Central memory CD8-positive, alpha-beta T cell (primary cell): ENCODE data around the gene MAN2A1.
"Not testable (repeated sequence)": the region's sequence is repeated elsewhere in the genome, so short reads cannot be mapped to it uniquely, and the experiment has no call there.

Source experiments
- ATAC-seq: fragments of 150-1000 bp; cut with Tn5 transposase; replicated peaks from 2 replicates; pipeline ENCODE4 v1.10.0; 2022; ENCODE audit warnings: mild to moderate bottlenecking, moderate FRiP score, moderate number of reproducible peaks; ENCODE audit not compliant: poor library complexity, severe bottlenecking; ENCODE audit errors: extremely low read depth
- DNase-seq, 2 donors: peaks; one replicate each; pipeline ENCODE4 v3.0.0; 2021; ENCODE audit warnings: low spot score in 2 of 2
- H3K27ac Mint-ChIP-seq: one replicate; pipeline ENCODE4 v1.8.0; 2022; ENCODE audit warnings: low read depth, mild to moderate bottlenecking, moderate library complexity, mixed read lengths
- H3K27me3 Mint-ChIP-seq: one replicate; pipeline ENCODE4 v1.8.0; 2022; ENCODE audit warnings: mixed read lengths
- H3K36me3 Mint-ChIP-seq: one replicate; pipeline ENCODE4 v1.8.0; 2022; ENCODE audit warnings: mild to moderate bottlenecking, moderate library complexity, mixed read lengths; ENCODE audit not compliant: insufficient read depth
- H3K4me1 Mint-ChIP-seq: one replicate; pipeline ENCODE4 v1.8.0; 2022; ENCODE audit warnings: mixed read lengths
- H3K4me3 Mint-ChIP-seq: one replicate; pipeline ENCODE4 v1.8.0; 2022; ENCODE audit warnings: mild to moderate bottlenecking, moderate library complexity, mixed read lengths
- H3K9me3 Mint-ChIP-seq: one replicate; pipeline ENCODE4 v1.8.0; 2022; ENCODE audit warnings: mixed read lengths

Gene MAN2A1

GRCh38 chr5:109753279-109753678 lies 63.6 kb downstream of the MAN2A1 start:
- H3K4me1 Mint-ChIP-seq = peaks cover 41% of the 10 kb centered on the region
- no peak overlapping the region for H3K27ac Mint-ChIP-seq
- H3K27me3 Mint-ChIP-seq = no peaks in the 10 kb centered on the region
- no peaks in the 10 kb centered on the region for H3K9me3 Mint-ChIP-seq
- no peak overlapping the region for H3K4me3 Mint-ChIP-seq
- peaks cover 9% of the 10 kb centered on the region for H3K36me3 Mint-ChIP-seq
- ATAC-seq (no peak), DNase-seq (no peak)

- H3K4me1 Mint-ChIP-seq = peaks cover 44% of the 10 kb centered on the region
- no peaks in the 10 kb centered on the region for H3K27me3 Mint-ChIP-seq
- ATAC-seq (no peak), DNase-seq (no peak)
- H3K9me3 Mint-ChIP-seq = no peaks in the 10 kb centered on the region
- peaks cover 9% of the 10 kb centered on the region for H3K36me3 Mint-ChIP-seq
- H3K4me3 Mint-ChIP-seq = no peak overlapping the region
- H3K27ac Mint-ChIP-seq = no peak overlapping the region
Observed at GRCh38 chr5:109754319-109754718, 64.6 kb downstream of the MAN2A1 start.

DNA sequence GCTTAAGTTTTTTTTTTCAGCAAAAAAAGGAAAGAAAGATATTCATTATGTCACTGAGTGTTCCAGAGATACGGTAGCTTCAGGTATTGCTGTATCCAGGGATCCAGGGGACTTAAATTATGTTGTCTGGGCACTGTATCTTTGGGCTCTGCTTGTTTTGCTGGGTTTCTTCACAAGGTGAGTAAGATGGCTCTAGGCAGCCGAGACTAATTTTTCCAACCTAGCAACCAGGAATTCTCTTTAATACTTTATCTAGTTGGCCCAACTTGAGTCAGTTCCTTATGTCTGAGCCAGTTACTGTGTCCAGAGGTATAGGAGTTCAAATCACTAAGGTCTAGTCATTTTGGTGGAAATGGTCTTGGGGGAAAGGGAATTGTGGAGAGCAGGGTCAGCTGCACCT lies 66.0 kb downstream of the MAN2A1 start:
- Mint-ChIP-seq H3K4me3 (no peak overlapping the region), H3K27me3 (no peaks in the 10 kb centered on the region), H3K4me1 (peaks cover 51% of the 10 kb centered on the region), H3K27ac (peak overlapping the region; percentile 43), H3K36me3 (peaks cover 10% of the 10 kb centered on the region), H3K9me3 (peaks cover 10% of the 10 kb centered on the region)
- no peak for DNase-seq
- ATAC-seq = no peak

GRCh38 chr5:109756543-109757185 lies 66.9 kb downstream of the MAN2A1 start:
- Mint-ChIP-seq H3K27ac (no peak overlapping the region), H3K36me3 (peaks cover 11% of the 10 kb centered on the region)

GRCh38 chr5:109757490-109757889 lies 67.8 kb downstream of the MAN2A1 start:
- ATAC-seq (no peak), DNase-seq (no peak)
- Mint-ChIP-seq H3K36me3 (peaks cover 14% of the 10 kb centered on the region), H3K27ac (peak overlapping the region; percentile 11), H3K4me3 (no peak overlapping the region), H3K4me1 (peaks cover 41% of the 10 kb centered on the region), H3K27me3 (no peaks in the 10 kb centered on the region), H3K9me3 (peaks cover 10% of the 10 kb centered on the region)

More at GRCh38 chr5:109756543-109757185, 66.9 kb downstream of the MAN2A1 start:
- H3K27me3 Mint-ChIP-seq = no peaks in the 10 kb centered on the region
- no peak for DNase-seq
- H3K4me3 Mint-ChIP-seq = no peak overlapping the region
- H3K4me1 Mint-ChIP-seq = peaks cover 45% of the 10 kb centered on the region
- ATAC-seq = no peak
- H3K9me3 Mint-ChIP-seq = peaks cover 10% of the 10 kb centered on the region

DNA sequence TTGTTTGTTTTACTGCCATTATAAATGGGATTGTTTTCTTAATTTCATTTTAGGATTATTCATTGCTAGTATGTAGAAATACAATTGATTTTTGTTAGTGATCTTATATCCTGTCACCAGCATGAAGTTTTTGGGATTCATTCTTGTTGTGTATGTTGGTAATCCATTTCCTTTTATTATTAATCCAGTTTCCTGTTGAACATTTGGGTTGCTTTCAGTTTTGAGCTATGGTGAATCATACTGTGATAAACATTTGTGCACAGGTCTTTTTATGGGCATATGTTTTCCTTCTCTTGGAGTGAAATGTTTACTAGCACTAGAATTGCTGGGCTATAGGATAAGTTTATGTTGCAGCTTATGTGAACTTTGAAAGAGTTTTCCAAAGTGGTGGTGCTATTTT lies 69.6 kb downstream of the MAN2A1 start:
- H3K36me3 Mint-ChIP-seq = peaks cover 13% of the 10 kb centered on the region
- no peak for DNase-seq
- peaks cover 38% of the 10 kb centered on the region for H3K4me1 Mint-ChIP-seq
- no peaks in the 10 kb centered on the region for H3K27me3 Mint-ChIP-seq
- H3K9me3 Mint-ChIP-seq = peaks cover 10% of the 10 kb centered on the region
- no peak for ATAC-seq
- no peak overlapping the region for H3K4me3 Mint-ChIP-seq
- peak overlapping the region; percentile 19 for H3K27ac Mint-ChIP-seq

GRCh38 chr5:109760130-109760529 lies 70.4 kb downstream of the MAN2A1 start:
- H3K4me3 Mint-ChIP-seq, H3K9me3 Mint-ChIP-seq, DNase-seq, H3K27me3 Mint-ChIP-seq, H3K27ac Mint-ChIP-seq, ATAC-seq: not testable (repeated sequence)
- Mint-ChIP-seq H3K4me1 (peaks cover 41% of the 10 kb centered on the region), H3K36me3 (peaks cover 12% of the 10 kb centered on the region)

DNA sequence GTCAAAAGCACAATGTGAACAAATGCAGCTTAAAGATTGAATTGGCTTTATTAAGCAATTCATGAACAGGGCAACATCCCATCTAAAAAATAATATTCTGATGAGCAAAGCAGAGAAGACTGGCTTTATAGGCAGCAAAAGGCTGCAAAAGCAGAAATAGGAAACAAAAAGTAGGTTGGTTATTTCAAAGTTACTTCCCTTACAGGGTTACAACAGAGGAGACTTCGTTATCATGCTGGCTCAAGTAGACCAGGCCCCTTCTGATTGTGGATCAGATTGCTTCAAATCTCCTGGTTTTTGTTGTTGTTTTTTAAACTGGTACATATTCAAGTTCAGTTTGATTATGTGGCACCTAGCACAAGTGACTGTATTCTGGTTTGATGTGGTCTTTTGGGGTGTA lies 73.1 kb downstream of the MAN2A1 start:
- ATAC-seq = no peak
- Mint-ChIP-seq H3K4me1 (peaks cover 49% of the 10 kb centered on the region), H3K36me3 (peaks cover 9% of the 10 kb centered on the region)

DNA sequence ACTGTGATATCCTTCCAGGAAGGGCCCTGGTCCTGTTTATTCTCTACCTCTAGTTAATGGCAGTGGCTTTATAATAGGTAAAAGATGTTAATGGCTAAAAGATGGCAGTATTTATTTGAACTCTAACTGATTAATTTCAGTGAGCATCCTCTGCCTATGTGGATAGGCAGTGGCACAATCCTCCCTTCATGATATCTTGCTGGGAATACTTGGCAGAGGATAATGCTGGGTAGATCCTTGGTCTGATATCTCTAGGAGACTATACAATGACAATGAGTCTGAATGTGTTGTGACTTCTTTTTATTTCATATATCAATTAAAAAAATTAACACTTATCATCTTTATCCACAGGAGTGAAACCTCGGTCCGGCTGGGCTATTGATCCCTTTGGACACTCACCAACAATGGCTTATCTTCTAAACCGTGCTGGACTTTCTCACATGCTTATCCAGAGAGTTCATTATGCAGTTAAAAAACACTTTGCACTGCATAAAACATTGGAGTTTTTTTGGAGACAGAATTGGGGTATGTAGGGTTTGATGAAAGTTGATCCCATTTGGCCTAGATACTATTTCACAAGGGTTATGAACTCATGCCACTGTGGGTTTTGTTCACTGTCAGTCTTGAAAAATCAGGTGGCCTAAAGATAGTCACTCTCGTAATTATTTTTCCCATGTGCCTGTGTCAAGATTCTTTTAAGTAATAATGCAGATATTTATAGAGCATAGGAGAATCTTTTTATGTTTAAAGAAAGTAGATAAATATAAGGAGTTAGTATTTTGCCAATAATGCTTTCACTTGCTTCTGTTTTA lies 77.7 kb downstream of the MAN2A1 start:
- no peak for ATAC-seq
- peaks cover 22% of the 10 kb centered on the region for H3K36me3 Mint-ChIP-seq
- no peak overlapping the region for H3K27ac Mint-ChIP-seq

More for the DNA sequence above, 73.1 kb downstream of the MAN2A1 start:
- Mint-ChIP-seq H3K27ac (no peak overlapping the region), H3K27me3 (no peaks in the 10 kb centered on the region), H3K9me3 (peaks cover 10% of the 10 kb centered on the region), H3K4me3 (no peak overlapping the region)
- DNase-seq = no peak

DNA sequence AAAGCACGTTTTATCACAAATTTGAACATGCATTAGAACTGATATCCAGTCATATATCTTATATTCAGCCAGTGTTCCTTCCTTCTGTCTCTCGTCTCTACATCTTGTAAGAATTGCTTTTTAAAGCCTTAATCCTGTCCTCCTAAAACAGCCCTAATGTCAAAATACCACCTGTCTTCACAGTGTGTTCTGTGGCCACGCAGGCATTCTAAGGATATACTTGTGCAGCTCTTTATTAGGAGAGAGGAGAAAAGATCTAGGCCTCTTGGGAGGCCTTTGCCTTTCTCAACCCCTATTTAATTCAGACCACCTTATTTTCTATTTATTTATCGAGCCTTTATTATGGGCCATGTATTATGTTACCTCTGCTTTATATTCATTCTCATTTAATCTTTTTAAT lies 78.3 kb downstream of the MAN2A1 start:
- ATAC-seq (no peak), DNase-seq (no peak)
- Mint-ChIP-seq H3K4me1 (peaks cover 25% of the 10 kb centered on the region), H3K27ac (no peak overlapping the region), H3K9me3 (no peaks in the 10 kb centered on the region), H3K36me3 (peaks cover 21% of the 10 kb centered on the region), H3K27me3 (no peaks in the 10 kb centered on the region), H3K4me3 (no peak overlapping the region)

More for the DNA sequence above, 77.7 kb downstream of the MAN2A1 start:
- no peak overlapping the region for H3K4me3 Mint-ChIP-seq
- peaks cover 31% of the 10 kb centered on the region for H3K4me1 Mint-ChIP-seq
- no peaks in the 10 kb centered on the region for H3K9me3 Mint-ChIP-seq
- H3K27me3 Mint-ChIP-seq = no peaks in the 10 kb centered on the region
- DNase-seq = no peak

- Mint-ChIP-seq H3K36me3 (peaks cover 21% of the 10 kb centered on the region), H3K9me3 (no peaks in the 10 kb centered on the region), H3K27ac (no peak overlapping the region), H3K4me1 (peaks cover 25% of the 10 kb centered on the region), H3K4me3 (no peak overlapping the region), H3K27me3 (no peaks in the 10 kb centered on the region)
- ATAC-seq (no peak), DNase-seq (no peak)
Observed at GRCh38 chr5:109769597-109770291, 80.0 kb downstream of the MAN2A1 start.

GRCh38 chr5:109775130-109775529 lies 85.4 kb downstream of the MAN2A1 start:
- ATAC-seq = no peak
- H3K36me3 Mint-ChIP-seq = peaks cover 25% of the 10 kb centered on the region

More at GRCh38 chr5:109775130-109775529, 85.4 kb downstream of the MAN2A1 start:
- Mint-ChIP-seq H3K9me3 (no peaks in the 10 kb centered on the region), H3K4me1 (peaks cover 5% of the 10 kb centered on the region), H3K27me3 (no peaks in the 10 kb centered on the region), H3K4me3 (no peak overlapping the region), H3K27ac (no peak overlapping the region)
- no peak for DNase-seq
